Ovary (tissue), 9 donors: ENCODE measurements around the gene SLC2A6. TPM values are rescaled to one million over a fixed set of nuclear protein-coding genes. Genes with fewer than 3 reads are reported as not detected.

ENCODE experiments used
- DNase-seq, 5 donors: peaks; one replicate each; pipeline ENCODE4 v3.0.0-alpha.2; 2019 to 2020
- H3K27ac ChIP-seq, 2 donors: fragments of 200-600 bp; one replicate each; pipeline versions ENCODE4 v1.5.1 to v1.8.0; 2019 to 2022
- H3K27me3 ChIP-seq: fragments of 200-600 bp; one replicate; pipeline ENCODE4 v1.8.0; 2022
- H3K36me3 ChIP-seq: fragments of 200-600 bp; sonication (generic); one replicate; pipeline ENCODE4 v1.5.1; 2019
- H3K4me1 ChIP-seq: one replicate; pipeline ENCODE4 v1.8.1; 2013; ENCODE audit warnings: mild to moderate bottlenecking, moderate library complexity; ENCODE audit not compliant: insufficient read depth
- H3K4me3 ChIP-seq: fragments of 200-600 bp; sonication (generic); one replicate; pipeline ENCODE4 v1.5.1; 2017
- H3K9me3 ChIP-seq, 2 donors: fragments of 200-600 bp in 1 of 2; sonication (generic) in 1 of 2; one replicate each; pipeline versions ENCODE4 v1.5.1 to v1.8.1; 2013 to 2019; ENCODE audit warnings: mild to moderate bottlenecking in 1 of 2, moderate library complexity in 1 of 2
- EP300 ChIP-seq: sonication (generic); formaldehyde crosslinking; IDR thresholded peaks from one replicate; pipeline ENCODE4 v1.6.1; 2017; ENCODE audit warnings: antibody characterized with exemption
- POLR2A ChIP-seq: fragments of 450-650 bp; IDR thresholded peaks from one replicate; pipeline ENCODE4 v1.6.1; 2017; ENCODE audit warnings: antibody characterized with exemption, mild to moderate bottlenecking, moderate library complexity
- WGBS, 3 donors: extraction: QIAGEN DNeasy Blood & Tissue Kit in 1 of 3; methylation state at CpG; one replicate each; pipeline versions ENCODE4 v1.1.5 to v1.1.7; 2013 to 2017; 5-methylcytosine and 5-hydroxymethylcytosine counted together
- intact Hi-C, 4 donors: fragments of 100-400 bp; cut with DNase I; formaldehyde crosslinking; loops; one replicate each; pipeline versions ENCODE4 v1.11.0 to v1.15.1; 2022 to 2023
- polyA plus RNA-seq, 2 donors: library from polyadenylated mRNA; stranded (reverse); fragments of 200-250 nt in 1 of 2; fragments of 350-450 nt in 1 of 2; fragmentation: Illumina TruSeq in 1 of 2; extraction: RNeasy Lipid Tissue Mini Kit (QIAGEN cat#74804) in 1 of 2; gene quantifications; one replicate each; pipeline ENCODE4 v1.2.3, GENCODE V29; 2013 to 2014
- total RNA-seq, 7 donors: library from RNA; depleted of rRNA in 2 of 7; stranded (reverse); fragments of >200 nt in 2 of 7; fragmentation: NEBNext Ultra II Directional in 3 of 7; extraction: Animal tissue kit (Norgen Biotek cat#: 25700) in 3 of 7; gene quantifications; one replicate each; pipeline versions ENCODE4 v1.1.0 to v1.2.4, GENCODE V29; 2016 to 2023
- TF ChIP-seq, protein P1 (sequence below), 3 donors: fragments of 450-650 bp in 2 of 3; fragments of 200-600 bp in 1 of 3; IDR thresholded peaks; one replicate each; pipeline versions ENCODE4 v1.5.1 to v1.8.0; 2016 to 2022; ENCODE audit warnings: antibody characterized with exemption in 3 of 3, mild to moderate bottlenecking in 1 of 3
- donor health status: DM: no; HTN: no; CAD: no; lungs with moderate emphysema.
- donor health status: DM: no; HTN: no; CAD: no.
- donor health status: Bipolar disorder and iron deficiency.
- donor health status: DM: yes; HTN: yes; CAD: no.
- donor health status: DM: no; HTN: no; CAD: no.
- donor health status: DM: yes; HTN: yes; CAD: no.

The SLC2A6 gene
- total and polyA plus RNA-seq, 9 donors: 0.37 to 7.4 (median 0.94) TPM

DNA sequence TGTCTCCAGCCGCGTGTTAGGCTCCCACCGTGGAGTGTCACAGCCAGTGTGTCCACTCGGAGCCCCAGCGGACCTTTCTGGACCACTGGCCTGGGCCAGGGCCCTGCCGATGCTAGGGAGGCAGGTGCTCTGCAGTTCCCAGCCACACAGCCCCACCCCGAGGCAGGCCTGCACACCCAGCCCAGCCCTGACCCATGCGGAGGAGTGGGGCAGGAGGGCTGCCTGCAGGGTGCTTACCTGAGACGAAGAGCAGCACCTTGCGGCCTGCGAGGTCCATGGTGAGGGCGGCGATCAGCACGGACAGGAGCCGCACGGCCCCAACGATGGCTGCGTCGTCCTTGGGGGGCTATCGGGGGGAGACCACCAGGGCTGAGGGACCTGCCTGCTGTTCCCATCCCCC lies 5.2 kb downstream of the SLC2A6 start:
- H3K4me3 ChIP-seq: no peak overlapping the region
- no peaks in the 10 kb centered on the region for H3K9me3 ChIP-seq
- 83 to 91% (median 85%) methylated on average over 10 to 20 of the region's 20 CpGs for WGBS, 3 donors
- intact Hi-C loops: no loop called here
- no peaks in the 10 kb centered on the region for H3K36me3 ChIP-seq
- DNase-seq: no peak
- no peak overlapping the region for H3K27ac ChIP-seq
- H3K4me1 ChIP-seq: peaks cover 1% of the 10 kb centered on the region
- H3K27me3 ChIP-seq: no peaks in the 10 kb centered on the region
- TF ChIP-seq, protein P1, sequence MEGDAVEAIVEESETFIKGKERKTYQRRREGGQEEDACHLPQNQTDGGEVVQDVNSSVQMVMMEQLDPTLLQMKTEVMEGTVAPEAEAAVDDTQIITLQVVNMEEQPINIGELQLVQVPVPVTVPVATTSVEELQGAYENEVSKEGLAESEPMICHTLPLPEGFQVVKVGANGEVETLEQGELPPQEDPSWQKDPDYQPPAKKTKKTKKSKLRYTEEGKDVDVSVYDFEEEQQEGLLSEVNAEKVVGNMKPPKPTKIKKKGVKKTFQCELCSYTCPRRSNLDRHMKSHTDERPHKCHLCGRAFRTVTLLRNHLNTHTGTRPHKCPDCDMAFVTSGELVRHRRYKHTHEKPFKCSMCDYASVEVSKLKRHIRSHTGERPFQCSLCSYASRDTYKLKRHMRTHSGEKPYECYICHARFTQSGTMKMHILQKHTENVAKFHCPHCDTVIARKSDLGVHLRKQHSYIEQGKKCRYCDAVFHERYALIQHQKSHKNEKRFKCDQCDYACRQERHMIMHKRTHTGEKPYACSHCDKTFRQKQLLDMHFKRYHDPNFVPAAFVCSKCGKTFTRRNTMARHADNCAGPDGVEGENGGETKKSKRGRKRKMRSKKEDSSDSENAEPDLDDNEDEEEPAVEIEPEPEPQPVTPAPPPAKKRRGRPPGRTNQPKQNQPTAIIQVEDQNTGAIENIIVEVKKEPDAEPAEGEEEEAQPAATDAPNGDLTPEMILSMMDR (IDR thresholded peaks at IDR 0.05): no peak
- no peak for TF ChIP-seq POLR2A
- TF ChIP-seq EP300: no peak

DNA sequence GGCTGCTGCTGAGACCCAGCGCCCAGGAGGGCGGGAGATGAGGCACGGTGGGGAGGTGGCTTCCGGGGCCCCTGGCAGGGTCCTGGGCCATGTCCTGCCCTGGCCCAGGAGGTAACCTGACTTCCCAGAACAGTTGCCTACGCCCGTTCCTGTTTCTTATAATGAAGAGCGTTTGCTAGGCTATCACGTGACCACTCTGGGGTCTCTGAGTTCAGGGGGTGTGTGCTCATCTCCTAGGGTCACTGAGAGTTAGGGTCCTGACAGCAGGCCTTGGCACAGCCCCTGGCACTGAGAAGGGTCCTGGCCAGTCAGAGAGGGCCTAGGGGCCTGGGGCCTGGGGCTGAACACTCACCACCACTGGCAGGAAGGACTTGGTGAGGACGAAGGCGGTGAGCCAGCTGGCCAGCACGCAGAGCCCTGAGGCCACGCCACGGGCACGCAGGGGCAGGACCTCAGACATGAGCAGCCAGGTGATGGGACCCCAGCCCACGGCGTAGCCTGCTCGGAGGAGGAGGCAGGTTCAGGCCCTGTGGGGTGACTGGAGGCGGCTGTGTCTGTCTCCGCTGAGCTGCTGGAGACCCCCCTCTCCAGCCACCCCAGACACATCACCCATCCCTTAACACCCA lies 6.0 kb downstream of the SLC2A6 start:
- Histone ChIP-seq H3K36me3 (no peaks in the 10 kb centered on the region), H3K4me1 (no peaks in the 10 kb centered on the region), H3K9me3 (no peaks in the 10 kb centered on the region), H3K4me3 (no peak overlapping the region), H3K27me3 (no peaks in the 10 kb centered on the region), H3K27ac (no peak overlapping the region)
- WGBS, 3 donors: 65 to 78% (median 66%) methylated on average over 18 to 19 of the region's 19 CpGs
- DNase-seq: peak in 1 of 5 donors; percentile 41
- TF ChIP-seq, protein P1 (IDR thresholded peaks at IDR 0.05): no peak
- intact Hi-C loops: no loop called here

DNA sequence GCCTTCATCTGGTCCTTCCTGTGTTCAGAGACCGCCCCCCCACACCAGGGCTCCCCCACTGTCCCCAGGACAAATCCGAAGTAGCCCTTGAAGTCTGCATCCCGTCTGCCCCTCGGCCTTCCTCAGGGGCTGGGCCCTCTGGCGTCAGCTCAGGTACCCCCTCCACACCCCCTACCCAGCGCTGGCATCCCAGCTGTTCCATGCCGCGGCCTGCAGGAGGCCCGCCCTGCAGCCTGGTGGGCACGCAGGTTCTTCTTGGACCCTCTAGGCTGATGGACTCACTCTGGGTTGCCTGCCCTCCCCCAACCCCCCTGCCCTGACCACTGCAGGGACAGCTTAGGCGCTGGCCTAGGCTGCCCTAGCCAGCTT lies 6.6 kb downstream of the SLC2A6 start:
- no peaks in the 10 kb centered on the region for H3K36me3 ChIP-seq
- no peak for TF ChIP-seq EP300
- no peak for TF ChIP-seq POLR2A
- TF ChIP-seq, protein P1 (IDR thresholded peaks at IDR 0.05): no peak

DNA sequence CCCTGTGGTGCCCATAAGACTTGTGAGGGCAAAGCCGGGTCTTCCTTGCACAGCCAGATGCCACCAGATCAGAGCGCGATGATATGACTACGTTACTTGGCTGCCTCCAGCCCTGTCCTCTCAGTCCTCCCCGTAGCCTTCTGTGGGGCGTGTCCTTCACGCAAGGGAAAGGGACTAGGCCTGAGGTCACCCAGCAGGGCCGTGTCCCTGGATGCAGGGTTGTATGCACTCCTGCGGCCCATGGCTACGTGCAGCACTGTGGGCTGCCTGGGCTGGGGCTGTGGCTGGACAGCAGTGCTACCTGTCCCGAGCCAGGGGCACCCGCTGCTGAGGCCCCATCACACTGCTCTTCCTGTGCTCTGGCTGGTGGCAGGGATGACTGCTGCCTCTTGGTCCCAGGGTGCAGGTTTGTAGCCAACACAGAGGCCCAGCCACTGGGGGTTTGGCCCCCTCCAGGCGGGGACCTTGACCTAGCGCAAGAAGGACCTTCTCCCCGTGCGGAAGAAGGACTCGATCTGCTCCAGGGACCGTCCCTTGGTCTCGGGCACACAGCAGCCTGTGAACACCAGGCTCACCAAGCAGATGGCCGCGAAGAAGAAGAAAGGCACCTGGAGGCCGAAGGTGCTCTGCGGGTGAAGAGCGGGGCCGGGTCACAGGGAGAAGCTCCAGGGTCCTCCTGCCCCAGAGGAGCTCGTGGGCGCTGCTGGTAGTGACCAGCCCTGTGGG lies 7.2 kb downstream of the SLC2A6 start:
- WGBS, 3 donors: 67 to 77% (median 74%) methylated on average over 23 to 27 of the region's 27 CpGs
- Histone ChIP-seq H3K9me3 (no peaks in the 10 kb centered on the region), H3K27ac (no peak overlapping the region), H3K36me3 (no peaks in the 10 kb centered on the region), H3K4me1 (no peaks in the 10 kb centered on the region), H3K27me3 (no peaks in the 10 kb centered on the region), H3K4me3 (no peak overlapping the region)
- TF ChIP-seq EP300 (no peak), POLR2A (no peak)
- TF ChIP-seq, protein P1 (IDR thresholded peaks at IDR 0.05): no peak
- intact Hi-C loops: no loop called here
- no peak for DNase-seq

More for the DNA sequence above, 6.6 kb downstream of the SLC2A6 start:
- H3K27me3 ChIP-seq: no peaks in the 10 kb centered on the region
- no peaks in the 10 kb centered on the region for H3K9me3 ChIP-seq
- H3K4me1 ChIP-seq: no peaks in the 10 kb centered on the region
- intact Hi-C loops: no loop called here
- no peak overlapping the region for H3K27ac ChIP-seq
- 61 to 71% (median 71%) methylated on average over 9 to 11 of the region's 11 CpGs for WGBS, 3 donors
- no peak for DNase-seq
- no peak overlapping the region for H3K4me3 ChIP-seq
